HG03108 (cell line): Measurements from ENCODE around the gene VTI1A.
"Not testable (repeated sequence)": the region's sequence is repeated elsewhere in the genome, so short reads cannot be mapped to it uniquely, and the experiment has no call there.

ENCODE experiments used
- ATAC-seq: cut with Tn5 transposase; IDR thresholded peaks from one replicate; pipeline ENCODE4 v1.9.1; 2021; ENCODE audit warnings: moderate library complexity; ENCODE audit not compliant: unreplicated experiment

Gene VTI1A

DNA sequence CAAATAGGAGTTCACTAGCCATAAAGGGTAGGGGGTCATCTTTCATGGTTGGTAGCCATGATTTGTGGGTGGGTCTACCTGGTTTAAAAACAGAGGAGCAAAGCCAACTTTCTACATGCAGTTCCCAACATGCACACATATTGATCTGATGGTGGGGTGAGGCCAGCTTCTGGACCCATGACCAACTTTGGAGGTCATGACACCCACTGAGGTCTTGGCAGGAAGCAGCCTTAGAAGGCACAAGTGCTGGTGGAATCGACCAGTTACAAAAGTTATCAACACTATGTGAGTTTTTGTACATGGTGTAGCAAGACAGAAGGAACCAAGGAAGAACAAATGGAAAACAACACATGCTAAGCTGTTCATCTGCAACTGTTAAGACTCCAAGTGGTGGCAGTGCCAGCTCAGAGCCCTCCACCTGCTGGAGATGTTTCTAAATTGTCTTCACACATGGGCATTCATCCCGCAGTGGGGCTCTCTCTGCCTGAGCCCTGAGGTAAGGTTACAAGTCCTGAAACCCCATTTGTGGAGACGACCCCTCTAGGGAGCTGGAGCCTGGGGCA, 401.9 kb downstream of the VTI1A start:
- no peak for ATAC-seq

DNA sequence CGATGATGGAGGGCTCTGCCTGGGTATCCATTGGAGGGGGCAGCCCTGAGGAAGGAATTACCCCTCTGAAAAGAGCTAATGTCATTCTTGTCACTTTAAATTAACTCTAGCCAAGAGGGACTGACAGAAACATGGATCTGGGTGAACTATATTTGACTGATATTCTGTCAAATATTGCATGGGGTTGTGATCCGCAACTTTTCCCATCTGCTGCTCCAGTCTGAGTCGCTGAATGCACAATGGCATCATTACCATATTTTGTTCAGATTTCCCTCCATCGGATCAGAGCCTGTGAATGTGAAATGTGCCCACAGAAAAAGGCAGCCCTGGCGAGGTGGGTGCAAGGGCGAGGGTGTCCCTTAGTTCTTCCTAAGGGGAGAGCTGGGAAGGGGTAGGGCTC, 402.5 kb downstream of the VTI1A start:
- ATAC-seq = no peak

GRCh38 chr10:112851181-112851580, 404.2 kb downstream of the VTI1A start:
- ATAC-seq = no peak

DNA sequence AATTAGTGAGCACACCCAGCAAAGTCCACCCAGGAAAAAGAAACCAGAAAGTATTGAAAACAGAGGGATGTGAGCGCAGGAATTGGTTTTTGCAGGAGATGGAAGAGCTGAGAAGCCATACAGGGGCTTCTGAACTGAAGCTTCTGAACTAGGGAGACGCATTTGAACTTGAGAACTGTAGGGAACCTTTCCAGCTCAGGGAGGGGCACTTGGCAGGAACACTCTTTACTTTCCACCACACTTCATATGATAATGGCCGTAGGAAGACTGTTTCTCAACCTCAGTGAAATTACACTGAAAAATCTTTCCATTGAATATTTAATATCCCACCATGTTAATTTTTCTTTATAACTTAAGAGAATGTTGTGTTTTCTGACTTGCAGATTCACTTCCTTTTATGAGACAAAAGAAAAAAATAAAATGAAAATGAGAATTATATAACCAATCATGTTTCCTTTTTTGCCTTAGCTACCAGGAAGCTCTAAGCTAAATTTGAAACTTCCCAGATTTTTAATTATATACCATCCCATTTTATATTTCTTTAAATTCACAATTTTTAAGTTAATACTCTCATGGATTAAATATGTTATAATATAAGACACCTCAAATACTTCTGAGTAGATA, 404.7 kb downstream of the VTI1A start:
- ATAC-seq = no peak

GRCh38 chr10:112852306-112852705, 405.3 kb downstream of the VTI1A start:
- ATAC-seq = no peak

- ATAC-seq = no peak
Measured at GRCh38 chr10:112855134-112855533, 408.1 kb downstream of the VTI1A start.

DNA sequence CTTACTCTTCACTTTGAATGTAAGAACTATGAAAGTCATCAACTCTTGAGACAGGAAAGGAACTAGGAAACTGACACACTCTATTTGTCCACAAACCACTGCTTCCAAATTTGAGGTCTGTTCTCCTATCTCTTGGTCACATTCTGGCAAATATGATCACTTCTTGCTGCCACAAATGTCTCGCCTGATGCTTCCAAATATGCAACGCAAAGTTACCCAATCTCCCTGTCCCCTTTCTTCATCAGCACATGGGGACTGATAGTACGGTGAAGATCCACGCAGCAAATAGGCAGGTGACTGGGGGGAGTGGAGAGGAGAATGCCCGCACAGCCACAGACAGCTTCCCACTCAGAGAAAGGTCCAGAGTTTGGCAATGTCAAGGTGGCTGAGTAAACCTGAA, 410.5 kb downstream of the VTI1A start:
- no peak for ATAC-seq

DNA sequence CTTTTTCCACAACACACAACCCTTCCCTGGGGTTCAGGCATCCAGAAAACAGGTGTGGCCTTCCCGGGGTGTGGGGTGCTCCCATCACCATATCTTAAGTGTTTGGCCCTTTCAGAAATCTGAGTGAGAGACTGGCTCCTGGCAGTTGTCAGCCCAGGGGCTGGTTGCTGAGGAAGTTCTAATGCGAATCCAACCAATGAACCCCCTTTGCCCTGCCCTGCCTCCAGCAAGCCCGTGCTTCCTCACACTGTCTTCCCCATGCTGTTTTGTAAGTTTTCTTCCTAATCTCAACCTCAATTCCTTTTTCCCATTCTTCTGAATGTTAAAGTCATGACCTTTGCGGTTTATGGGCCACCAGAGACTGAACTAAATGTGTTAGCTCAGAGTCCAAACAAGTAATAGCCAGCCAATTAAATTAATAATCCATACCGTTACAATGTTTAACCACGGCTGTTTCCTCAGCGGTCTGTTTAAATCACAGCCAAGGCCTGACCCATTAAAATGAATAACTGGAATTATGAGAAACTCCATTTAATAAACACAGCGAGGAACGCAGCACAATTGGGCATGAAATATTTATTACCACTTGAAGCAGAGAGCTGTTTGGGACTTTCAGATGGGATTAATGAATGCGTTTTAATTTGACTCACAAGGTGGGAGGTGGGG, 412.1 kb downstream of the VTI1A start:
- no peak for ATAC-seq

- ATAC-seq = no peak
Measured at GRCh38 chr10:112859793-112860192, 412.8 kb downstream of the VTI1A start.

- not testable (repeated sequence) for ATAC-seq
Measured at GRCh38 chr10:112863461-112863860, 416.4 kb downstream of the VTI1A start.
